GM18502 (cell line): ENCODE data around the gene COL19A1.
"Not testable (repeated sequence)": the region's sequence is repeated elsewhere in the genome, so short reads cannot be mapped to it uniquely, and the experiment has no call there.

Experiments
- ATAC-seq: cut with Tn5 transposase; IDR thresholded peaks from one replicate; pipeline ENCODE4 v1.9.1; 2021; ENCODE audit warnings: mild to moderate bottlenecking; ENCODE audit not compliant: unreplicated experiment, poor library complexity

COL19A1 gene

DNA sequence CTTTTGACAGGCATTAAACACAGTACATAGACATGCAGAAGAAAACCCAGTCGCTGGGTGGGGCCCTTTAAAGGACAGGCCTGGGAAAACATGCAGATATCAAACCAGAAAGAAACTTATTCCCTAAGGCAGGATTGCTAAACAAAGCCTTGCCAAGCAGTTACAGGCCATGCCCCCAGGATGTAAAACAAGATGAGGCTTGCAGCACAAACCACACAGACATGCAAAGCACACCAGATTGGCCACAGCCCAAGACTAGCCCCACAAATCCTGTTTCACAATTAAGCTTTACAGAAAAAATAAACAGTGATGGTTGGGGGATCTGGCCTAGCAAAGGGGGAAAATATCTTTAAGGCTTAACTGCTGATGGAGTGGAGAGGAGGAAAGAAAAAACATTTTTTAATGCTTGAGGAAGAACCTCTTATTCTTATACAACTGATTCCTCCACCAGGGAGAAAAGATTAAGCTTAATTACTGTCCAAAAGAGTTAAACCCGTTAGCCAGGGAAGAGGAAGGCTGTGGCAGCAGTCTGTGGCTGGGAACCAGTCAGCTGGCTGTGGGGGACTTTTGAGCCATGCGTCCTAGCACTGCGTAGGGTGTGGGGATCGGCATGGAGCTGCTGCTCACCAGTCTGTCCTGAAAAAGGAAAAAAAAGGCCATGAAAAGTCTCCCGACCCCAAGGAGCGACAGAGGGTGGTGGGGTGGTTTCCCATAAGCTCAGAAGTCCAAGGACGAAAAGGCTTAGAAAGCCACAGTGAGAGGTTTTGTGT lies 28.4 kb downstream of the COL19A1 start:
- peak; percentile 80 for ATAC-seq

DNA sequence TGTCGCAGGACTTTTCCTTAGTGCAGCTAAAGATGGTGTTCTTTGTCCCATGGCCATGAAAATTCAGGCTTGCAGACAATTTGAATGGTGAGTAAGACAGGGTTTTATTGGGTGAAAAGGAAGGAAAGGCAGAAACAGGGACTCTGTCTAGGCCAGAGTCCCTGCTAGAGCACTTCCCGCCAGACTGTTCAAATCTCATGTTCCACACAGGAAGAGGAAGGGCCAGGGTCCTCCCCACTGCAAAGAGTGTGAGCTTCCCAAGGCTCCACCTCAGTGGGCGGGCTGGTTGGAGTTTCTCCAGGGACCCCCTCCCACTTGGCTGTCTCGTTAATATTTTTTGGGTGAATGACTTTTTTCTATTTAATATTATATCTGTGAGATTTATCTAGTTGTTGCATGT lies 29.0 kb downstream of the COL19A1 start:
- no peak for ATAC-seq

DNA sequence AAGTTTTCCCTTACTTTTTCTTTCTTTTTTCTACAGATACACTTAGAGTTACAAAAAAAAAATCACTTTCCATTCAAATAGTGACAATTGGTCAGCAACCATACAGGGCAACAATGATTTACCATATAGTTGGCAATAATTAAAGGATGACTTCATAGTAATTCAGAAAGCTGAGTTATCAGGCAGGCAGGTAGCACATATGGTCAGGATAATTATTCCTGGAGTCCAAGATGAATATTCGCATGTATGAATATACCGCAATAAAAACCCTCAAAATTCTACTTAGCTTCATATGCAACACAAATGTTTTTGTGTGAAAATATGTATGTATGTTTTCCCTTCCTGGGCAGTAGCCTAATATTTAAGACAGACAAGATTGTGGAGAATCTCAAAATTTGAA lies 34.5 kb downstream of the COL19A1 start:
- ATAC-seq: no peak

DNA sequence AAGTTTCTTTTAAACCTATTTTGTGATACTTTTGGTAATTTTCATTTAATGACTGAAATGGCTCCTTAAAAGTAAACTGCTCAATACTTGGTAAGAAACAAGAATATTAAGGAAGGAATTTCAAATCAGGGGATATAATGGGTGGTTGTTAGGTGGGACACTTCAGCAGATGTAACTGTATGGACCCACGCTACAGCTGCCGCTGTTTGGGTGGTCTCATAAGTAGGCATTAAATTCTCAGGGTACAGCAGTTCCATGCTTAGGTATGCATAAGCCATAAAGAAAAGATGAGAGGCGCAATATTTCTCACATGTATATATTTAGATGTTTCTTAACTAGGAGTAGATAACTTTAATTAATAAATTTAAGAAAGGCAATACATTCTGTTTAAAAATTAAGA lies 35.0 kb downstream of the COL19A1 start:
- no peak for ATAC-seq

DNA sequence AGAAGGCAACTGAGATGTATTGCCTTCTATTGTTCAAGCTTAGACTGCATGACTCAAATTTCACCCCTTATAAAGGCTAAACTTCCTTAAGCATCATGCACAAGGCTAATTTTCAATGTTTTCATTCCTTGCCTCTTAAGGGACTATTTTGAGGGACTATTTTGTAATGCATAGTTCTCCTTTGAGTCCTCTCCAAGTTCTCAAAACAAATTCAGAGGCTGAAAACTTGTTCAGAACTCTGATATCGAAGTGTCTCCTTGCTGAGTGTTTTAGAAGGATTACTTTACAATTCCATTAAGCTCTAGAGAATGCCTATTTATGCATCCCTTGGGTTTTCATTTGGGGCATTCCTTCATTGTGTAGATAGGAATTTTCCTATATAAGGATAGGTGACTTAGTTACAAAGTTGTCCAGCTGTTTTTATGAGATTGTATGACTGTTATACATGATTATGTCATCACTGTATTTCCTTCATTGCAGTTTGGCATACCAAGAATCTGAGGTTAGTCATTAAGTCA lies 41.7 kb downstream of the COL19A1 start:
- ATAC-seq: no peak

DNA sequence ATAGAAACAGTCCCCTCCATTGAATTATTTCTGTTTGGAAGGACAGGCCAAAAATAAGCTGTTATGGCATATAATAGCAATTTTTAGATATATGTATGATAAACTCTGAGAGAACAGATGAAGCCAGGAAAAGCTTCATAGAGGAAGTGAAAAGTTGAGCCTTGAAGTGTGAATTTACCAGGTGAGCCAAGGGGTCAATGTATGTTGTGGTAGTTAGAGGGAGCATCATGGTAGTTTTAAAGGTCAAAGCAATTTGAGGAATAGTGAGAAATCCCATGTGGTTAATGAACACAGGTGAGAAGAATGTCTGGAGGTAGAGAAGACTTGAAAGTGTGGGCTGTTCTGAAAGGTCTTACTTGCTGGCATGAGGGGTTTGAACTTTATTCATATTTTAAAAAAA lies 47.0 kb downstream of the COL19A1 start:
- no peak for ATAC-seq

DNA sequence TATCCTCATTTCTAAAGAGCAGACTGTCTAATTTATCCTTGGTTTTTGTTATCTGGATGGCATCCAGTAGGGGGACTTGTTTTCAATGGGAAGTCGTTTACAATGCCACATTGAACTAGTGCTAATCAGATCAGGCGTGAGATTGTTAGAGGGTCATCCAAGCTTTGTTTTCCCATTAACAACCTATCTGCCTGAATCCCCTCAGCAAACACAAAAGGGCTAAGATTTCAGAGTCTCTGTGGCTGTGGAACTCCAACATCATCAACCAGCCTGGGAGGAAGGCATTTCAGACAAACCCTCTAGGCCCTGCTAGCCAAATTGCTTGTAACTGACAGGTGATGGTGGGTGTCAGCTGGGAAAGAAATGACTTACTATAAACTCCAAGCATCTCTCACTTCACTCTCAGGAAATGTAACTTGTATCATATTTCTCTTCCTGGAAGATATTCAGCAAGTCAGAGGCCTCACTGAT lies 47.7 kb downstream of the COL19A1 start:
- no peak for ATAC-seq

DNA sequence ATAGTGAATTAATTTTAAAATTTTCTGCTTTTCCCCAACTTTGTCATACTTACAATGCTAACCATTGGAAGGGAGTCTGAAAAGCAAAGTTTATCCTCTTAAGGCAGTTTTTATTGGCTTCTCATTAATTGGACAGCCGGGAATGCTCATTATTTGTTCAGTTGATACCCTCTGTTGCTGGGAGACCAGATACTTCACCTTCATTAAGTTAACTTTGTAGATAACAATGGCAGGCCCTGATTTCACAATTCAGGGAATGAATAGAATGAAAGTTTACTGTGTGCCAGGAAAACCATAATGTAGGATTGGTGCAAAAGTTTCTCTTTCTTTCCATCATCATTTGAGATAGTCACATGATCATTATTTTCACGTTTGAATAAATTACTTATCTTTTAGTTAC lies 49.0 kb downstream of the COL19A1 start:
- ATAC-seq: no peak

DNA sequence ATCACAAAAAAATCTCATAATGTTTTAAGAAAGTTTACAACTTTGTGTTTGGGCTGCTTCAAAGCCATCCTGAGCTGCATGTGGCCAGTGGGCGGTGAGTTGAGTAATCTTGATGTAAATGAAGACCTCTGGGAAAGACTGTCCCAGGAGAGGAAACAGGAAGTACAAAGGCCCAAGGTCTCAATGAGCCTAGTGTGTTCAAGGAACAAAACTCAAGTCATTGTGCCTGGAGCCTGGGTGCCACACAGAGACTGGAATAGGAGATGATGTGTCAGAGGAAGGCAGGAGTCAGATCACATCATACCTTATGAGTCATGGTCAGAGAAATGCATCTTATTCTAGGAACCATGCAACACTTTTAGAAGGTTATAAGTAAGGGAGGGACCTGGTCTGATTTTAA lies 51.5 kb downstream of the COL19A1 start:
- ATAC-seq: peak; percentile 54

DNA sequence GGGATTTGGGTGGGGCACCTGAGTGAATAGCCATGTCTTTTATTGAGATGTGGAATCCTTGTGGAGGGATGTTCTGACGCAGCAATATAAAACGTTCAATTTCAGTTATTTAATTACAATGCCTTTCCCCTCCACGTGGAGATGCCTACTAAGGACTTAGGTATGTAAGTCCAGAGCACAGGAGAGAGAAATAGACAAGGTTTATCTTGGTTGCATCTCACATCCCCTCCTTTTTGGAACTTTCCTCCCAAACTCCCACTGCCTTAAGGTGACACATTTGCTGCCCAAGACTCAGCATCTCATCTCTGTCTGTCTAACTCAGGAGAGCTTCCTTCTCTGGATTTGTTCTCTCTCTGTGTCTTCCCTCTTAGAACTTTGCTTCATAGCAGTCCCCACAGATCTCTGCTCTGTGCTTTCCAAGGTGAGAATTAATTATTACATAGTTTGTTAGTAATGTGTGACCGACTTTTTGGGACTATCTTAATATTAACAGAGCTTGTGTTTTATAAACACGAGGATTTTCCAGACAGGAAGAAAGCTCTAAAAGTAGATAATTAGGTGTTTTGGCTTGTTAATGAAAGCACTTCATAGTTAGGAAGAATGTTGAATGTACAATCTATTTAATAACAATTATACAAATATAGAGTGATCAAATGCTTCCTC lies 52.6 kb downstream of the COL19A1 start:
- no peak for ATAC-seq

DNA sequence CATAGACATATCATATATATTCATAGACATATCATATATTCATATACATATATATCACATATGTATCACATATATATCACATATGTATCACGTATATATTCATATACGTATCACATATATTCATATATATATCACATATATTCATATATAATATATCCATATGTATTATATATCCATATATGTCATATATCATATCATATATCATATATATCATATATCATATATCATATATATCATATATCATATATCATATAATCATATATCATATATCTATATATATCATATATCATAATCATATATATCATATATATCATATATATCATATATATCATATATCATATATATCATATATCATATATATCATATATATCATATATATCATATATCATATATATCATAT lies 54.7 kb downstream of the COL19A1 start:
- not testable (repeated sequence) for ATAC-seq

DNA sequence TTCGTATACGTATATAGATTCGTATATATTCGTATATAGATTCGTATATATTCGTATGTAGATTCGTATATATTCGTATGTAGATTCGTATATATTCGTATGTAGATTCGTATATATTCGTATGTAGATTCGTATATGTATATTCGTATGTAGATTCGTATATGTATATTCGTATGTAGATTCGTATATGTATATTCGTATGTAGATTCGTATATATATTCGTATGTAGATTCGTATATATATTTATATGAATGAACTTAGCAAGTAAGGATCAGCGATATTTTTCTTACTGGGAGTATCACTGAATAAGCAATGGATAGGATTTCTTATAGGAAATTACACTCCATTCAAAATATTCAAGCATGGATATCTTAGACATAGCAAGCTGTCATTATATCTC lies 55.3 kb downstream of the COL19A1 start:
- ATAC-seq: not testable (repeated sequence)

DNA sequence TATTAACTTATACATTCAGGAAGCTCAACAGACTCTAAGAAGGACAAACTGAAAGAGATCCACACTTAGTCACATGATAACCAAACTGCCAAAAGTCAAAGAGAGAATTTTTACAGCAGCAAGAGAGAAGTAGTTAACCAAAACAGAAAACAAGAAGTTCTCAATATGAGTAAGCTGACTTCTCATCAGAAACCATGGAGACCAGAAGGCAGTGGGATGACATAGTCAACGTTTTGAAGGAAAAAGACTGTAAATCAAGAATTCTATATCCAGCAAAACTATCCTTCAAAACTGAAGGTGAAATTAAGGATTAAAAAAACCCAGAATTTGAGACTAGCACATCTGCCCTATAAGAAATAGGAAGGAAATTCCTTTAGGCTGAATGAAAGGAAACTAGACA lies 60.4 kb downstream of the COL19A1 start:
- ATAC-seq: no peak

DNA sequence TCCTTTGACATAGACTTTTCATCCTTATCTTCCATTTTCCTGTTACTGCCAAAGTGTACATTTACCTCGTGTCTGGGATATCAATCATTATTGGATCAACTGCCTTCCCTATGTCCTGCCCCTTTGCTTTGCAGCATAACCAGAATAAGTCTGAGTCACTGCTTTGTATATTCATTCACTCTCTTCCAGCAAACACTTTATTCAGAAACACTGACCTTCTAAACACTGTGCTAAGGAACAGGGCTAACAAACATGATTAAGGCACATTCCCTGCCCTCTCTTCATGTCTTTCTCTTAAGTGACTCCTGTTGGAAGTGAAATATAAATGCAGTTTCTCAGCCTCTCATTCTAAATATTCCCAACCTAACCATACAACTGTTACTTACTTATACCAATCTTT lies 66.9 kb downstream of the COL19A1 start:
- no peak for ATAC-seq

DNA sequence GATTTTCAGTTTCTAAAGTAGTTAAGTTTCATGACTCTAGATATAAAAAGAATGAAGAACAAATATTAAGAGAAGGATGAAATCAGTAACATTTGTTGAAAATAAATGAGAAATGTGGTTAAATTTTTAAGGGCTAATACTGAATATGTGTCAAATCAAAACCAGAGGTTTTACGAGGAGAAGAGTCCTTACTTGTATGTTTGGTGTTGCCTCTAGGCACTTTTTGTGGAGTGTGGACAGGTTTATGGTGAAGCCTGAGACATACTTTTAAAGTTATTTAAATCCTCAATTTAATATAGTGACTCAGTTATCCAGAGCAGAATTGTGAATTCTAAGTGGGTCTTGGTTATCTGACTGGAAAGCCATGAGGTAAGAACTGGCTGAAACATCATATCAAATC lies 68.7 kb downstream of the COL19A1 start:
- ATAC-seq: no peak

DNA sequence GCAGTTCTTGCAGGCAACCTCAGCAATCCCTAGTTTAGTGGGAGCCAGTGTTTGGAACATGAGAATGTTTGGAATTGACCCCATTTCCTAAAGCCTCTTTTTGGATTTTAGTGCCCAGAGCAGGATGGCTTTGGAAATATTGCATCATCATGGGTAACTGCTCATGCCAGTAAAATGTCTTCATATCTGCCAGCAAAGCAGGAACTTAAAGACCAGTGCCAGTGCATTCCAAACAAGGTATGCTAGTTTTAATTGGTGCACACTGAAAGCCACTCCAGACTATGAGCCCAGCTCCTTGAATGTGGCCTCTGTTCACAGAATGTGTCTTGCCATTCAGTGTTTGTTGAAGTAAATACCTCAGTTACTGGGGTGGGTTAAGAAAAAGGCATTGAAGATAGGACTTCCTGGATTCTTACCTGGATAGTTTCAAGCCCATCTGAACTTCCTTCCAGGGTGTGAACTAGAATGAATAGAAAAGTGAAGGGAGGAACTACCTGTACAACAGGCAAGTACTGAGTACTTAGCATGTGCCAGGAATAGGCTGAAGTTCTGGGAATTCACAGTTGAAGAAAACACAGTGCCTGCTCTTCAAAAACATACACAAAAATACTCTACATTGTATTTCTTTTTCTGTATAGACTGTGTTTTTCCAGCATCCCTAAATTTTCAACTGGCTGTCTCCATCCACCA lies 70.5 kb downstream of the COL19A1 start:
- ATAC-seq: no peak

DNA sequence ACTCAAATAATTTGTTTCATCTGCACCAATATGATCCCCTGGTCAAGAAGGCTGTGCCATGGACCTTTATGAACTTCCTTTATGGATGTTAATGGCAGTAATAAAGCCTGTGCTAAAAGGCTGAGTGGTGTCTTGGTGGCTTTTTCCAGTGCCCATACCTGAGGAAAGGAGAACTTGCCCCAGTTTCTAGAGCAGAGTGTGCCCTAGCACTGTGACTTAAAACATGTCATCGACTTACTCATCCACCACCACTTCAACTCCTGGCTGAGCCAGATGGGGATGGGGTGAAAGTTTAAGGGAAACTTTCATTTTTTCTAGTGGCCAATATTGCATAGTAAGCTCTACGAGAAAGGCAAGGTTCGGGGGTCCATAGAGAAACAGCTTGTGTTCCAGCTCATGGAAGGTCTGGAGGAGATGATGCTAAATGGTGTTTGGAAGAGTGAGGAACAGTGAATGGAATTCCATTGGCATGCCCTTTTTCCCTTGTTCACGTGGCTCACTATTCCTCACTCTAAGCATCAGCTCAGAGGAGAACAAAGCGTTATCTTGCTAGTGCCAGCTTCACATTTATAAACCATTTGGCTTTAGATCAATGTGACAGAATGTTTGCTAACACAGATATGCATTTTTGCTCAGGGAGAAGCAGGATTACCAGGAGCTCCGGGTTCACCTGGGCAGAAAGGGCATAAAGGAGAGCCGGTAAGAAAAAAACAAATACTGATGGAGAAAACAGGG lies 71.2 kb downstream of the COL19A1 start:
- ATAC-seq: no peak

DNA sequence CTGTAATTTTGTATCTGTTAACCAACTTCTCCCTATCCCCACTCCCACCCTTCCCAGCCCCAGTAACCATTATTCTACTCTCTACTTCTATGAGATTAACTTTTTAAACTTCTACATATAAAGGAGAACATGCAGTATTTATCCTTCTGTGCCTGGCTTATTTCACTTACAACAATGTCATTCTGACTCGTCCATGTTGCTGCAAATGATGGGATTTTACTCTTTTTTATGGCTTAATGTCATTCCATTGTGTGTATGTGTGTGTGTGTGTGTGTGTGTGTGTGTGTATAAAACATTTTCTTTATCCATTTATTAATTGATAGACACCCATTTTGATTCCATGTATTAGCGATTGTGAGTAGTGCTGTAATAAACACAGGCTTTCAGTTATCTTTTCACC lies 76.1 kb downstream of the COL19A1 start:
- no peak for ATAC-seq

DNA sequence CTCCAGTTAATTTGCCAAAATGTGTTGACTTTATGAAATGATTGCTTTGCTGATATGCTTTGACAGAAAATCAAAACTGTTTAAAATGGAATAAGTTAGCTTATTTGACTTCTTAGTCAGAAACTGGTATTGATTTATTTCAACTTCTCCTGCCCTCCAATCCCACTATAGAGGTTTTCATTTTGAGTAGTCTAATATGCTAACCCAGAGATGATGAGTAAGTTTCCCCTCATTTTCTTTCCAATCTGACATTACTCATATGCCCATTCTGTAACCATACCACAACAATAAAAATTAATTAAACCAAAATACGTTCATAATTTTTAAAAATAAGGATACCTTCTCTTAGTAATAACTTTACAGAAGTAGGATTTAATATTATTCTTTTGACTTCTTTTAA lies 78.8 kb downstream of the COL19A1 start:
- no peak for ATAC-seq

DNA sequence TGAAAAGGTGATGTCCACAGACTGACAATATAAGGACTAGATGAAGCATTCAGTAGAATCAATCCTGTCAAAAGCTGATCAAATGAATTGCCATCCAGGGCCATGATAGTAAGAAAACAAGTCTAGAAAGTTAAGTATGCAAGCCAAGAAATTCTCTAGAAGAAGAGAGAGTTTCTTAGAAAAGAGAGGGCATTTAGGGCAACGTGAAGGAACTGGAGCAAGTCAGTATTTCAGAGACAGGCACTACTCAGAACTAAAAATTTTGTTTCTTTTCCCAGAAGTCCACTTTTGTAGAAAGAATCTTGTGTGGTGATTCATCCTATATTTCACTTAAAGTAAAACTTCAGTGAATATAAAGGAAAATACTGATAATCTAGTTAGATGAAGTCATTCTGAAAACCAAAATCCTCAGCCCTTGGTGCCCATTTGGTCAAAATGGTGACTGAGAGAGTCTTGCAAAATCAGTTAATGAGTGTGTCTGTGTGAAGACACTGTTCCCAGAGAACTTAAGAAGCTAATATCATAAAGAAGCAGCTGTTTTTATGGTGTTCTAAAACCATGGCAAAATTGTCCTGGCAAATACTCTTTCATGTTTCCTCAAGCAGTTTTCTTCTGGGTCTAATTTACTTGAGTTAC lies 82.2 kb downstream of the COL19A1 start:
- ATAC-seq: no peak
